Upper lobe of left lung (tissue), 4 donors: ENCODE data around the gene PBX3.

Experiments used
- EP300 ChIP-seq, 4 donors: sonication (generic); formaldehyde crosslinking; IDR thresholded peaks; one replicate each; pipeline ENCODE4 v1.5.1; 2017; ENCODE audit warnings: antibody characterized with exemption in 4 of 4, control low read depth in 2 of 4
- TF ChIP-seq, protein P1 (sequence below), 6 experiments: fragments of 450-650 bp in 4 of 6; fragments of 200-600 bp in 2 of 6; sonication (generic) in 2 of 6; IDR thresholded peaks; one replicate each; pipeline ENCODE4 v1.5.1; 2016 to 2019; ENCODE audit warnings: antibody characterized with exemption in 6 of 6

DNA sequence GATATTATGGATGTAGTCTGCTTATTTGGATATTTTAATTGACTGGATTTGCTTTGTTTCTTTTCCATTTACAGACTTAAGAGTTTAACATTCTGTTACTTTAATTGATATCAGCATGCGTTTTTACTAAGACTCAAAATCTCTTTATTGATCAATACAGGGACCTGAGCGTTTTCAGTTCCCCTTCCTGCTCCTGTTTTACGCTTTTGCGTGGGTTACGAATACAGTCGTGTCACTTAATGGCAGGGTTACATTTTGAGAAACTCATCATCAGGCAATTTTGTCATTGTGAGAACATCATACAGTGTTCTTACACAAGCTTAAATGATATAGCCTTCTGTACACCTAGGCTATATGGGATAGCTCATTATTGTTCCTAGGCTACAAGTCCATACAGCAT lies 65.2 kb downstream of the PBX3 start:
- TF ChIP-seq, protein P1, sequence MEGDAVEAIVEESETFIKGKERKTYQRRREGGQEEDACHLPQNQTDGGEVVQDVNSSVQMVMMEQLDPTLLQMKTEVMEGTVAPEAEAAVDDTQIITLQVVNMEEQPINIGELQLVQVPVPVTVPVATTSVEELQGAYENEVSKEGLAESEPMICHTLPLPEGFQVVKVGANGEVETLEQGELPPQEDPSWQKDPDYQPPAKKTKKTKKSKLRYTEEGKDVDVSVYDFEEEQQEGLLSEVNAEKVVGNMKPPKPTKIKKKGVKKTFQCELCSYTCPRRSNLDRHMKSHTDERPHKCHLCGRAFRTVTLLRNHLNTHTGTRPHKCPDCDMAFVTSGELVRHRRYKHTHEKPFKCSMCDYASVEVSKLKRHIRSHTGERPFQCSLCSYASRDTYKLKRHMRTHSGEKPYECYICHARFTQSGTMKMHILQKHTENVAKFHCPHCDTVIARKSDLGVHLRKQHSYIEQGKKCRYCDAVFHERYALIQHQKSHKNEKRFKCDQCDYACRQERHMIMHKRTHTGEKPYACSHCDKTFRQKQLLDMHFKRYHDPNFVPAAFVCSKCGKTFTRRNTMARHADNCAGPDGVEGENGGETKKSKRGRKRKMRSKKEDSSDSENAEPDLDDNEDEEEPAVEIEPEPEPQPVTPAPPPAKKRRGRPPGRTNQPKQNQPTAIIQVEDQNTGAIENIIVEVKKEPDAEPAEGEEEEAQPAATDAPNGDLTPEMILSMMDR (IDR thresholded peaks at IDR 0.05): no peak
- no peak for TF ChIP-seq EP300 (IDR thresholded peaks at IDR 0.05)
